Measurements from ENCODE around the gene ZNF710. TPM values are rescaled to one million over a fixed set of nuclear protein-coding genes. Genes with fewer than 3 reads are reported as not detected.

The ZNF710 gene
- total and polyA plus RNA-seq, 2 of the 8 experiments (the other 6 are each of a cell fraction or from before 2014, with no cell fraction given): 10.5 to 24.0 TPM

GRCh38 chr15:89963301-89964231, 37.6 kb upstream of the ZNF710 start:
- FAIRE-seq (no peak), DNase-seq (ENCODE audit: low read depth in 1 of 2, low spot score in 2 of 2) (no peak)
- Histone ChIP-seq H2BK20ac (ENCODE audit: low read length) (no peak overlapping the region), H2BK12ac (ENCODE audit: low read depth, low read length) (no peak overlapping the region), H3K23ac (ENCODE audit: insufficient read length) (no peak overlapping the region), H3K23me2 (ENCODE audit: low read depth, low read length) (no peaks in the 10 kb centered on the region; the same call in 1 of the 2 replicates), H4K8ac (ENCODE audit: extremely low read depth, insufficient read depth, low read length) (no peak overlapping the region), H3K36me3 (ENCODE audit: control insufficient read depth in 2 of 4, insufficient read depth in 4 of 4, low read length in 3 of 4) (no peaks in the 10 kb centered on the region), H3K79me1 (ENCODE audit: low read depth, low read length) (no peaks in the 10 kb centered on the region), H3K27me3 (replicated peaks in 1 of 4; ENCODE audit: control insufficient read depth in 3 of 4, extremely low read depth in 1 of 4, insufficient read depth in 3 of 4, low read length in 3 of 4) (no peaks in the 10 kb centered on the region), H2AK5ac (ENCODE audit: low read depth, low read length) (no peak overlapping the region), H2BK120ac (replicated peaks; ENCODE audit: low read depth, low read length) (no peak overlapping the region), H2BK5ac (ENCODE audit: low read depth, low read length) (no peak overlapping the region), H3K18ac (ENCODE audit: extremely low read depth, low read length) (no peak overlapping the region), H3K14ac (ENCODE audit: insufficient read length) (no peak overlapping the region), H3K4me3 (ENCODE audit: extremely low read depth in 1 of 4, insufficient read depth in 2 of 4, low read depth in 3 of 4, low read length in 4 of 4) (no peak overlapping the region), H3K4ac (replicated peaks; ENCODE audit: insufficient read length, low read depth, low read length) (no peak overlapping the region), H4K91ac (replicated peaks; ENCODE audit: insufficient read length, low read length) (no peak overlapping the region), H2BK15ac (ENCODE audit: low read length) (no peak overlapping the region), H3K27ac (ENCODE audit: low read depth, low read length) (no peak overlapping the region), H3K56ac (replicated peaks; ENCODE audit: insufficient read length, low read depth, low read length) (no peak overlapping the region), H3K4me1 (replicated peaks in 1 of 4; ENCODE audit: control insufficient read depth in 3 of 4, insufficient read depth in 4 of 4, low read length in 3 of 4) (no peaks in the 10 kb centered on the region), H2AFZ (ENCODE audit: low read length) (no peak overlapping the region), H3K9ac (replicated peaks in 1 of 4; ENCODE audit: extremely low read depth in 1 of 4, low read depth in 3 of 4, low read length in 3 of 4) (no peak overlapping the region), H4K20me1 (replicated peaks in 1 of 2; ENCODE audit: control insufficient read depth in 1 of 2, insufficient read depth in 2 of 2, low read length in 2 of 2) (no peaks in the 10 kb centered on the region), H3K79me2 (ENCODE audit: control insufficient read depth in 1 of 2, insufficient read depth in 2 of 2, low read length in 2 of 2) (no peaks in the 10 kb centered on the region), H4K5ac (ENCODE audit: insufficient read length, low read depth, low read length) (no peak overlapping the region), H3K4me2 (ENCODE audit: insufficient read depth in 1 of 2, low read depth in 2 of 2, low read length in 2 of 2) (no peak overlapping the region), H3K9me3 (ENCODE audit: insufficient read depth in 2 of 2, low read depth in 1 of 2, low read length in 1 of 2) (no peaks in the 10 kb centered on the region)
- 95% methylated on average over 11 of the region's 11 CpGs; no CpG with 5 or more reads in 1 of the 2 experiments for WGBS, 2 experiments (ENCODE audit: extremely low coverage in 1 of 2, insufficient coverage in 1 of 2, insufficient read length in 1 of 2, insufficient replicate concordance in 2 of 2, low coverage in 1 of 2, low lambda C conversion rate in 2 of 2, missing lambda C conversion rate in 1 of 2)
- POLR2A ChIA-PET (ENCODE audit: partially characterized antibody): interaction anchor here (0.7 kb wide), 1 partner anchor 36 kb away, joined by 3 read pairs; no protein-coding TSS in a partner anchor
- TF ChIP-seq SAP30 (IDR thresholded peaks at IDR 0.05; ENCODE audit: insufficient read depth, insufficient replicate concordance, low read length): no peak
- TF ChIP-seq TEAD4 (IDR thresholded peaks at IDR 0.05; ENCODE audit: low read depth, low read length): no peak
- TF ChIP-seq HDAC2 (IDR thresholded peaks at IDR 0.05; ENCODE audit: borderline replicate concordance in 1 of 2, low read depth in 2 of 2, low read length in 2 of 2): no peak
- TF ChIP-seq KDM1A (IDR thresholded peaks at IDR 0.05; ENCODE audit: borderline replicate concordance, low read length): no peak
- no peak for TF ChIP-seq JUND (IDR thresholded peaks at IDR 0.05; ENCODE audit: low read length)
- TF ChIP-seq POLR2AphosphoS5 (IDR thresholded peaks at IDR 0.05; ENCODE audit: low read depth, low read length): no peak
- CTCF ChIA-PET (ENCODE audit: partially characterized antibody): interaction anchor here (0.6 to 1.5 kb wide), 6 partner anchors 8 to 203 kb away, joined by 3 to 6 read pairs (median 3); no protein-coding TSS in a partner anchor

Data from H1 (cell line).